H1 (cell line): ENCODE data around the gene CWC15. TPM values are rescaled to one million over a fixed set of nuclear protein-coding genes. Genes with fewer than 3 reads are reported as not detected.

Experiments
- CTCF ChIA-PET: fragments of 300-600 bp; sonication (Branson Sonifier 250); formaldehyde crosslinking; loops from one replicate; lab custom pipeline; 2021; ENCODE audit not compliant: partially characterized antibody; lab: Charles Lee
- POLR2A ChIA-PET: fragments of 300-600 bp; sonication (Branson Sonifier 250); formaldehyde crosslinking; loops from one replicate; lab custom pipeline; 2021; ENCODE audit warnings: inconsistent platforms; ENCODE audit not compliant: partially characterized antibody; lab: Charles Lee
- DNase-seq, 2 experiments: peaks; one replicate each; pipeline versions ENCODE4 v3.0.0 to v3.0.0-alpha.2; 2010 to 2022; ENCODE audit warnings: low spot score in 2 of 2, low read depth in 1 of 2, mixed read lengths in 1 of 2
- FAIRE-seq: peaks from 2 replicates; lab custom pipeline; 2011; peaks lifted over from hg19 to GRCh38; lab: Jason Lieb, UNC
- H2AFZ ChIP-seq: 2 replicates; pipeline ENCODE4 v1.8.1; 2012; ENCODE audit warnings: low read length, inconsistent platforms
- H2AK5ac ChIP-seq: 2 replicates; pipeline ENCODE4 v1.6.1; 2013; ENCODE audit warnings: low read depth, low read length
- H2BK120ac ChIP-seq: replicated peaks from 2 replicates; pipeline ENCODE3; 2013; ENCODE audit warnings: low read depth, low read length, inconsistent platforms
- H2BK12ac ChIP-seq: 2 replicates; pipeline ENCODE4 v1.6.1; 2013; ENCODE audit warnings: low read depth, low read length
- H2BK15ac ChIP-seq: 2 replicates; pipeline ENCODE4 v1.6.1; 2013; ENCODE audit warnings: low read length
- H2BK20ac ChIP-seq: 2 replicates; pipeline ENCODE4 v1.6.1; 2013; ENCODE audit warnings: low read length
- H2BK5ac ChIP-seq: 2 replicates; pipeline ENCODE4 v1.6.1; 2013; ENCODE audit warnings: low read depth, low read length
- H3K14ac ChIP-seq: 2 replicates; pipeline ENCODE4 v1.6.1; 2013; ENCODE audit warnings: inconsistent platforms; ENCODE audit not compliant: insufficient read length
- H3K18ac ChIP-seq: 2 replicates; pipeline ENCODE4 v1.6.1; 2013; ENCODE audit warnings: low read length; ENCODE audit errors: extremely low read depth
- H3K23ac ChIP-seq: 2 replicates; pipeline ENCODE4 v1.6.1; 2013; ENCODE audit warnings: inconsistent platforms; ENCODE audit not compliant: insufficient read length
- H3K23me2 ChIP-seq: 2 replicates; pipeline ENCODE4 v1.6.1; 2013; ENCODE audit warnings: low read depth, low read length
- H3K27ac ChIP-seq: 2 replicates; pipeline ENCODE4 v1.6.1; 2011; ENCODE audit warnings: low read depth, low read length, inconsistent platforms
- H3K27me3 ChIP-seq, 4 experiments: replicated peaks in 1 of 4; 1 replicate in 1 of 4; 2 replicates in 3 of 4; pipeline versions ENCODE4 v1.6.1 to v1.8.1; 2011 to 2013; ENCODE audit warnings: low read length in 3 of 4, mild to moderate bottlenecking in 3 of 4, inconsistent platforms in 2 of 4, mixed read lengths in 2 of 4, moderate library complexity in 1 of 4; ENCODE audit not compliant: control insufficient read depth in 3 of 4, insufficient read depth in 3 of 4; ENCODE audit errors: extremely low read depth in 1 of 4
- H3K36me3 ChIP-seq, 4 experiments: 2 replicates each; pipeline versions ENCODE4 v1.6.1 to v1.8.1; 2011 to 2013; ENCODE audit warnings: mild to moderate bottlenecking in 4 of 4, low read length in 3 of 4, moderate library complexity in 2 of 4, control low read depth in 1 of 4, inconsistent platforms in 1 of 4; ENCODE audit not compliant: insufficient read depth in 4 of 4, control insufficient read depth in 2 of 4
- H3K4ac ChIP-seq: replicated peaks from 2 replicates; pipeline ENCODE3; 2013; ENCODE audit warnings: low read length, low read depth, mixed read lengths, inconsistent platforms; ENCODE audit not compliant: insufficient read length
- H3K4me1 ChIP-seq, 4 experiments: replicated peaks in 1 of 4; 1 replicate in 1 of 4; 2 replicates in 3 of 4; pipeline versions ENCODE4 v1.6.1 to v1.8.1; 2011 to 2013; ENCODE audit warnings: low read length in 3 of 4, inconsistent platforms in 2 of 4, mixed read lengths in 1 of 4; ENCODE audit not compliant: insufficient read depth in 4 of 4, control insufficient read depth in 3 of 4
- H3K4me2 ChIP-seq, 2 experiments: 2 replicates each; pipeline versions ENCODE4 v1.6.1 to v1.8.1; 2011 to 2013; ENCODE audit warnings: low read depth in 2 of 2, low read length in 2 of 2, control low read depth in 1 of 2, inconsistent platforms in 1 of 2, mild to moderate bottlenecking in 1 of 2; ENCODE audit not compliant: insufficient read depth in 1 of 2
- H3K4me3 ChIP-seq, 4 experiments: fragments of 200-600, 300-600 bp in 1 of 4; sonication (generic), shearing (Covaris generic), sonication (Bioruptor Twin) in 1 of 4; 2 replicates each; pipeline versions ENCODE4 v1.5.1 to v1.8.1; 2011 to 2016; ENCODE audit warnings: low read length in 4 of 4, low read depth in 3 of 4, control low read depth in 2 of 4, inconsistent platforms in 2 of 4, mild to moderate bottlenecking in 2 of 4, mixed read lengths in 1 of 4, moderate library complexity in 1 of 4; ENCODE audit not compliant: insufficient read depth in 2 of 4; ENCODE audit errors: extremely low read depth in 1 of 4
- H3K56ac ChIP-seq: replicated peaks from 2 replicates; pipeline ENCODE3; 2013; ENCODE audit warnings: low read depth, mild to moderate bottlenecking, mixed read lengths, low read length, inconsistent platforms; ENCODE audit not compliant: insufficient read length
- H3K79me1 ChIP-seq: 2 replicates; pipeline ENCODE4 v1.6.1; 2013; ENCODE audit warnings: low read depth, low read length, control low read depth
- H3K79me2 ChIP-seq, 2 experiments: 2 replicates each; pipeline versions ENCODE4 v1.6.1 to v1.8.1; 2012 to 2013; ENCODE audit warnings: low read length in 2 of 2, mild to moderate bottlenecking in 2 of 2, inconsistent platforms in 1 of 2; ENCODE audit not compliant: insufficient read depth in 2 of 2, control insufficient read depth in 1 of 2
- H3K9ac ChIP-seq, 4 experiments: replicated peaks in 1 of 4; 1 replicate in 1 of 4; 2 replicates in 3 of 4; pipeline versions ENCODE4 v1.6.1 to v1.8.1; 2011 to 2013; ENCODE audit warnings: low read depth in 3 of 4, low read length in 3 of 4, control low read depth in 2 of 4, mild to moderate bottlenecking in 2 of 4, moderate library complexity in 2 of 4, inconsistent platforms in 1 of 4; ENCODE audit errors: extremely low read depth in 1 of 4
- H3K9me3 ChIP-seq, 2 experiments: 2 replicates each; pipeline versions ENCODE4 v1.6.1 to v1.8.1; 2012 to 2013; ENCODE audit warnings: mild to moderate bottlenecking in 2 of 2, moderate library complexity in 2 of 2, control low read depth in 1 of 2, inconsistent platforms in 1 of 2, low read depth in 1 of 2, low read length in 1 of 2, mixed read lengths in 1 of 2; ENCODE audit not compliant: insufficient read depth in 2 of 2
- H4K20me1 ChIP-seq, 2 experiments: replicated peaks in 1 of 2; 2 replicates each; pipeline versions ENCODE3 to v1.8.1; 2011 to 2013; ENCODE audit warnings: inconsistent platforms in 2 of 2, low read length in 2 of 2, mild to moderate bottlenecking in 1 of 2; ENCODE audit not compliant: insufficient read depth in 2 of 2, control insufficient read depth in 1 of 2
- H4K5ac ChIP-seq: 2 replicates; pipeline ENCODE4 v1.6.1; 2013; ENCODE audit warnings: low read length, low read depth, mixed read lengths, inconsistent platforms; ENCODE audit not compliant: insufficient read length
- H4K8ac ChIP-seq: 2 replicates; pipeline ENCODE4 v1.8.0; 2013; ENCODE audit warnings: mild to moderate bottlenecking, moderate library complexity, low read length, inconsistent platforms; ENCODE audit not compliant: insufficient read depth; ENCODE audit errors: extremely low read depth
- H4K91ac ChIP-seq: replicated peaks from 2 replicates; pipeline ENCODE3; 2013; ENCODE audit warnings: low read length, mixed read lengths, inconsistent platforms; ENCODE audit not compliant: insufficient read length
- BRCA1 ChIP-seq: IDR thresholded peaks from 2 replicates; pipeline ENCODE4 v1.6.1; 2012; ENCODE audit warnings: low read depth, low read length, improper control_type of control experiment
- CHD1 ChIP-seq: IDR thresholded peaks from 2 replicates; pipeline ENCODE4 v1.6.1; 2012; ENCODE audit warnings: low read depth, low read length, improper control_type of control experiment
- MAFK ChIP-seq: IDR thresholded peaks from 2 replicates; pipeline ENCODE4 v1.6.1; 2012; ENCODE audit warnings: low read depth, mild to moderate bottlenecking, improper control_type of control experiment, low read length
- NRF1 ChIP-seq: IDR thresholded peaks from 2 replicates; pipeline ENCODE4 v1.6.1; 2011; ENCODE audit warnings: mild to moderate bottlenecking, low read depth, low read length, improper control_type of control experiment
- PHF8 ChIP-seq: fragments of 200-600 bp; sonication (generic); conservative IDR thresholded peaks from 2 replicates; pipeline ENCODE4 v1.7.1; 2012; ENCODE audit warnings: low read depth, mild to moderate bottlenecking, inconsistent platforms, low read length, moderate library complexity
- SIRT6 ChIP-seq: IDR thresholded peaks from one replicate; pipeline ENCODE4 v1.7.1; 2012; ENCODE audit warnings: low read length, inconsistent platforms
- SP1 ChIP-seq: IDR thresholded peaks from 2 replicates; pipeline ENCODE4 v1.6.1; 2011; ENCODE audit warnings: low read depth, low read length
- YY1 ChIP-seq: IDR thresholded peaks from 2 replicates; pipeline ENCODE4 v1.6.1; 2011; ENCODE audit warnings: low read depth, mild to moderate bottlenecking, low read length
- WGBS, 2 experiments: shearing (Covaris generic) in 1 of 2; methylation state at CpG; one replicate each; pipeline versions ENCODE4 v1.1.6 to v1.1.7; 2013 to 2015; ENCODE audit warnings: low lambda C conversion rate in 2 of 2, mixed read lengths in 2 of 2, inconsistent platforms in 1 of 2, low coverage in 1 of 2, missing lambda C conversion rate in 1 of 2; ENCODE audit not compliant: insufficient replicate concordance in 2 of 2, insufficient coverage in 1 of 2, insufficient read length in 1 of 2; ENCODE audit errors: extremely low coverage in 1 of 2, missing lambda C conversion rate in 1 of 2; 5-methylcytosine and 5-hydroxymethylcytosine counted together
- polyA plus RNA-seq, 7 experiments: library from polyadenylated mRNA; depleted of rRNA in 3 of 7; stranded (reverse) in 5 of 7; unstranded in 2 of 7; fragments of >200 nt in 5 of 7; fragments of 200-250 nt in 2 of 7; gene quantifications; 1 replicate in 5 of 7; 2 replicates in 1 of 7; 4 replicates in 1 of 7; pipeline versions ENCODE4 v1.2.1 to v1.2.3, GENCODE V29; 2011 to 2013; ENCODE audit warnings: missing spikeins in 2 of 7, mixed read lengths in 2 of 7
- total RNA-seq: library from RNA; stranded (reverse); fragmentation: NEBNext Ultra II Directional; extraction: Animal tissue kit (Norgen Biotek cat#: 25700); gene quantifications from 2 replicates; pipeline ENCODE4 v1.2.1, GENCODE V29; 2021
- TF ChIP-seq, protein P1 (sequence below): IDR thresholded peaks from 2 replicates; pipeline ENCODE4 v1.6.1; 2012; ENCODE audit warnings: low read length, inconsistent platforms

Gene CWC15
- total and polyA plus RNA-seq, 2 of the 8 experiments (the other 6 are each of a cell fraction or from before 2014, with no cell fraction given) = 15.7 to 59.4 TPM

DNA sequence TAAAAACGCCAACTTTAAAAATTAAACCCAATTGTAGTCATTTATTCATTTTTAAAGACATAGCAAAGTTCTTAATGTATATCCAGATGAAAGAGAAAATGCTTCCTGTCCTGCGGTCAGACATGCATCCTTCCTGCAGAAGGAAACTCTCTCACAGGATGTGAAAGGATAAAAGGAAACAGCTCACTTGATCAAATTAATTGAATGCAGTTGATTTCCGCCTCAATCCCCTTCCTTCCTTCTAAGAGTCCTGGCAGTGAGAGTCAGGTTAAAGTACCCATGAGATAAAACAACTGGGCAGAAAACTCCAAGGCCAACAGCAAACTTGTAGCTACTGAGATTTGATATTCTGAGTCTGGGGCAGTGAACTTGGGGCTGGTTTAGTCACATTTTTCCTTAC, 38.5 kb downstream of the CWC15 start:
- Histone ChIP-seq H3K9ac (no peak overlapping the region), H2BK15ac (no peak overlapping the region), H2BK120ac (no peak overlapping the region), H3K4me2 (no peak overlapping the region), H3K4ac (no peak overlapping the region), H4K5ac (no peak overlapping the region), H3K79me1 (no peaks in the 10 kb centered on the region; the same call in 1 of the 2 replicates), H3K23me2 (no peaks in the 10 kb centered on the region; the same call in 1 of the 2 replicates), H3K23ac (no peak overlapping the region), H3K9me3 (no peaks in the 10 kb centered on the region), H4K91ac (no peak overlapping the region), H3K79me2 (no peaks in the 10 kb centered on the region), H3K4me3 (no peak overlapping the region), H2BK5ac (no peak overlapping the region), H4K20me1 (no peaks in the 10 kb centered on the region), H2BK20ac (no peak overlapping the region), H2BK12ac (no peak overlapping the region), H3K4me1 (peaks cover 0 to 8% (median 4%) of the 10 kb centered on the region in 4 experiments; a peak in 3 of 7 replicates), H3K27ac (no peak overlapping the region), H3K56ac (no peak overlapping the region), H3K18ac (no peak overlapping the region), H3K27me3 (no peaks in the 10 kb centered on the region), H3K36me3 (no peaks in the 10 kb centered on the region), H2AFZ (no peak overlapping the region), H3K14ac (no peak overlapping the region), H2AK5ac (no peak overlapping the region), H4K8ac (no peak overlapping the region)
- ChIA-PET CTCF (interaction anchor here (0.9 kb wide), 1 partner anchor 10 kb away, joined by 4 read pairs; no protein-coding TSS in a partner anchor), POLR2A (interaction anchor here (0.6 to 1.6 kb wide), 2 partner anchors 49 to 133 kb away, joined by 3 read pairs; no protein-coding TSS in a partner anchor)
- WGBS, 2 experiments = 89% methylated on average over 3 of the region's 3 CpGs; no CpG with 5 or more reads in 1 of the 2 experiments
- no peak for DNase-seq
- FAIRE-seq = no peak
- TF ChIP-seq SIRT6 (no peak), MAFK (no peak), YY1 (no peak), BRCA1 (no peak), PHF8 (no peak), SP1 (no peak), NRF1 (no peak), CHD1 (no peak)
- TF ChIP-seq, protein P1, sequence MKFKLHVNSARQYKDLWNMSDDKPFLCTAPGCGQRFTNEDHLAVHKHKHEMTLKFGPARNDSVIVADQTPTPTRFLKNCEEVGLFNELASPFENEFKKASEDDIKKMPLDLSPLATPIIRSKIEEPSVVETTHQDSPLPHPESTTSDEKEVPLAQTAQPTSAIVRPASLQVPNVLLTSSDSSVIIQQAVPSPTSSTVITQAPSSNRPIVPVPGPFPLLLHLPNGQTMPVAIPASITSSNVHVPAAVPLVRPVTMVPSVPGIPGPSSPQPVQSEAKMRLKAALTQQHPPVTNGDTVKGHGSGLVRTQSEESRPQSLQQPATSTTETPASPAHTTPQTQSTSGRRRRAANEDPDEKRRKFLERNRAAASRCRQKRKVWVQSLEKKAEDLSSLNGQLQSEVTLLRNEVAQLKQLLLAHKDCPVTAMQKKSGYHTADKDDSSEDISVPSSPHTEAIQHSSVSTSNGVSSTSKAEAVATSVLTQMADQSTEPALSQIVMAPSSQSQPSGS = no peak
